Endodermal cell (in vitro differentiated cells): ENCODE measurements around the gene TIMM50. TPM values are rescaled to one million over a fixed set of nuclear protein-coding genes. Genes with fewer than 3 reads are reported as not detected.

Experiments used
- DNase-seq: peaks from one replicate; pipeline ENCODE4 v3.0.0-alpha.2; 2017
- H3K27ac ChIP-seq: 2 replicates; pipeline ENCODE4 v1.5.1; 2013; ENCODE audit warnings: mild to moderate bottlenecking, low read depth, low read length, moderate library complexity
- H3K27me3 ChIP-seq: 2 replicates; pipeline ENCODE4 v1.6.1; 2013; ENCODE audit warnings: mild to moderate bottlenecking, low read length, moderate library complexity; ENCODE audit not compliant: insufficient read depth, control insufficient read depth, poor library complexity, severe bottlenecking
- H3K36me3 ChIP-seq: 2 replicates; pipeline ENCODE4 v1.7.0; 2013; ENCODE audit warnings: mild to moderate bottlenecking, low read length, moderate library complexity; ENCODE audit not compliant: control insufficient read depth, insufficient read depth
- H3K4me1 ChIP-seq: one replicate; pipeline ENCODE4 v1.7.0; 2013; ENCODE audit warnings: low read length; ENCODE audit not compliant: control insufficient read depth, insufficient read depth
- H3K4me3 ChIP-seq: 2 replicates; pipeline ENCODE4 v1.5.1; 2013; ENCODE audit warnings: mild to moderate bottlenecking, low read length, moderate library complexity
- H3K9ac ChIP-seq: 2 replicates; pipeline ENCODE4 v1.6.1; 2013; ENCODE audit warnings: mild to moderate bottlenecking, low read length, moderate library complexity; ENCODE audit not compliant: poor library complexity, severe bottlenecking; ENCODE audit errors: extremely low read depth
- H3K9me3 ChIP-seq: 2 replicates; pipeline ENCODE4 v1.6.1; 2013; ENCODE audit warnings: mild to moderate bottlenecking, low read length, moderate library complexity; ENCODE audit not compliant: control insufficient read depth
- H3K27ac Mint-ChIP-seq: 2 replicates; pipeline ENCODE4 v1.8.0; 2020; ENCODE audit warnings: mixed read lengths
- H3K27me3 Mint-ChIP-seq: 2 replicates; pipeline ENCODE4 v1.8.0; 2021; ENCODE audit warnings: mild to moderate bottlenecking, mixed read lengths; ENCODE audit not compliant: insufficient read depth
- H3K36me3 Mint-ChIP-seq: 2 replicates; pipeline ENCODE4 v1.8.0; 2020; ENCODE audit warnings: low read depth, mixed read lengths
- H3K4me1 Mint-ChIP-seq: 2 replicates; pipeline ENCODE4 v1.8.0; 2020; ENCODE audit warnings: mixed read lengths
- H3K4me3 Mint-ChIP-seq: 2 replicates; pipeline ENCODE4 v1.8.0; 2020; ENCODE audit warnings: mild to moderate bottlenecking, moderate library complexity, mixed read lengths
- H3K9me3 Mint-ChIP-seq: 2 replicates; pipeline ENCODE4 v1.8.0; 2020; ENCODE audit warnings: mild to moderate bottlenecking, mixed read lengths
- CTCF ChIP-seq: fragments of 200-600 bp; sonication (generic); conservative IDR thresholded peaks from 2 replicates; pipeline ENCODE4 v1.5.0; 2021; ENCODE audit warnings: antibody characterized with exemption, mild to moderate bottlenecking
- WGBS, 2 experiments: methylation state at CpG; one replicate each; pipeline versions ENCODE4 v1.1.5 to v1.1.7; 2013; ENCODE audit warnings: missing lambda C conversion rate in 2 of 2, mixed read lengths in 1 of 2; ENCODE audit not compliant: insufficient coverage in 1 of 2, insufficient read length in 1 of 2; 5-methylcytosine and 5-hydroxymethylcytosine counted together
- total RNA-seq, 2 donors: library from RNA; stranded (reverse); fragmentation: NEBNext Ultra II Directional in 1 of 2; extraction: Animal tissue kit (Norgen Biotek cat#: 25700) in 1 of 2; gene quantifications; 2 replicates in 1 of 2; 3 replicates in 1 of 2; pipeline ENCODE4 v1.2.1, GENCODE V29; 2021

The TIMM50 gene
- total RNA-seq, 2 donors from 2014 or later = 87.8 to 94.6 TPM

- TF ChIP-seq CTCF = peak; percentile 61
These were observed 17.6 kb downstream of the TIMM50 start for GRCh38 chr19:39497996-39498797.

GRCh38 chr19:39498798-39499642 is 18.4 kb downstream of the TIMM50 start, which contains the start of gene DLL3:
Gene DLL3 (plus strand): TSS chr19:39498947. CDS start chr19:39498975, 28 bp downstream.
- Histone ChIP-seq H3K4me1 (no peaks in the 10 kb centered on the region), H3K27me3 (peaks cover 45% of the 10 kb centered on the region), H3K9ac (no peak within 1 kb of the TSS), H3K9me3 (no peaks in the 10 kb centered on the region), H3K36me3 (no peaks in the 10 kb centered on the region), H3K4me3 (peak within 1 kb of the TSS; percentile 61), H3K27ac (peak within 1 kb of the TSS; percentile 94)
- Mint-ChIP-seq H3K27ac (no peak within 1 kb of the TSS), H3K27me3 (peaks cover 57% of the 10 kb centered on the region), H3K4me1 (peaks cover 9% of the 10 kb centered on the region), H3K36me3 (no peaks in the 10 kb centered on the region), H3K9me3 (peaks cover 3% of the 10 kb centered on the region), H3K4me3 (peak within 1 kb of the TSS; percentile 42)
- no peak for TF ChIP-seq CTCF
- DNase-seq = peak; percentile 86
- WGBS, 2 experiments = 7 to 11% methylated on average over 7 to 59 of the region's 60 CpGs

More at GRCh38 chr19:39497996-39498797, 17.6 kb downstream of the TIMM50 start:
- 3 to 5% methylated on average over 16 to 40 of the region's 40 CpGs for WGBS, 2 experiments
- Mint-ChIP-seq H3K36me3 (no peaks in the 10 kb centered on the region), H3K27ac (no peak overlapping the region), H3K4me1 (peaks cover 9% of the 10 kb centered on the region), H3K27me3 (peaks cover 49% of the 10 kb centered on the region), H3K4me3 (peak overlapping the region; percentile 42), H3K9me3 (peaks cover 3% of the 10 kb centered on the region)
- DNase-seq = peak; percentile 91
- H3K27ac ChIP-seq = peak overlapping the region; percentile 94
- no peak overlapping the region for H3K9ac ChIP-seq
- no peaks in the 10 kb centered on the region for H3K36me3 ChIP-seq
- peaks cover 36% of the 10 kb centered on the region for H3K27me3 ChIP-seq
- no peaks in the 10 kb centered on the region for H3K9me3 ChIP-seq
- H3K4me3 ChIP-seq = peak overlapping the region; percentile 61
- H3K4me1 ChIP-seq = no peaks in the 10 kb centered on the region

- TF ChIP-seq CTCF = no peak
- H3K9ac ChIP-seq = no peak overlapping the region
- no peak overlapping the region for H3K4me3 ChIP-seq
- H3K4me1 ChIP-seq = no peaks in the 10 kb centered on the region
- H3K36me3 ChIP-seq = no peaks in the 10 kb centered on the region
- peaks cover 9% of the 10 kb centered on the region for H3K4me1 Mint-ChIP-seq
- WGBS, 2 experiments = 82 to 83% methylated on average over 6 to 8 of the region's 8 CpGs
- peaks cover 3% of the 10 kb centered on the region for H3K9me3 Mint-ChIP-seq
- no peaks in the 10 kb centered on the region for H3K36me3 Mint-ChIP-seq
- H3K27me3 Mint-ChIP-seq = peaks cover 66% of the 10 kb centered on the region
- peaks cover 54% of the 10 kb centered on the region for H3K27me3 ChIP-seq
- H3K27ac ChIP-seq = no peak overlapping the region
- no peaks in the 10 kb centered on the region for H3K9me3 ChIP-seq
- H3K27ac Mint-ChIP-seq = no peak overlapping the region
- no peak for DNase-seq
- H3K4me3 Mint-ChIP-seq = no peak overlapping the region
These were observed 19.3 kb downstream of the TIMM50 start for GRCh38 chr19:39499932-39500331.
